NCI-H2107 treated with DMSO at 0.1 percent for 48 hours (cell line): ENCODE results near the gene CTRB1.
"Not testable (repeated sequence)": the region's sequence is repeated elsewhere in the genome, so short reads cannot be mapped to it uniquely, and the experiment has no call there.

Source experiments
- DNase-seq: peaks from one replicate; lab custom pipeline; 2025; ENCODE audit not compliant: unreplicated experiment; lab: John Stamatoyannopoulos, UW

Gene CTRB1

GRCh38 chr16:75203667-75204409 lies 14.9 kb upstream of the CTRB1 start:
- no peak for DNase-seq

- no peak for DNase-seq
These were observed 14.4 kb upstream of the CTRB1 start for GRCh38 chr16:75204410-75204758.

- not testable (repeated sequence) for DNase-seq
These were observed 13.9 kb upstream of the CTRB1 start for GRCh38 chr16:75204905-75205304.

- not testable (repeated sequence) for DNase-seq
These were observed 13.3 kb upstream of the CTRB1 start for GRCh38 chr16:75205438-75205837.

- DNase-seq = not testable (repeated sequence)
These were observed 12.6 kb upstream of the CTRB1 start for GRCh38 chr16:75205961-75206748.

- no peak for DNase-seq
These were observed 11.9 kb upstream of the CTRB1 start, which contains the start of gene CTRB2 for GRCh38 chr16:75206749-75207451. Gene CTRB2 (minus strand): TSS chr16:75207161. CDS start chr16:75207141, 20 bp downstream.

GRCh38 chr16:75207831-75208230 lies 11.0 kb upstream of the CTRB1 start:
- no peak for DNase-seq

- DNase-seq = no peak
These were observed 10.5 kb upstream of the CTRB1 start for GRCh38 chr16:75208242-75208825.

GRCh38 chr16:75208861-75209505 lies 9.8 kb upstream of the CTRB1 start:
- DNase-seq = no peak

GRCh38 chr16:75209514-75209913 lies 9.3 kb upstream of the CTRB1 start:
- not testable (repeated sequence) for DNase-seq

- no peak for DNase-seq
These were observed 8.8 kb upstream of the CTRB1 start for GRCh38 chr16:75209944-75210343.

- DNase-seq = not testable (repeated sequence)
These were observed 7.5 kb upstream of the CTRB1 start for GRCh38 chr16:75211286-75211685.

GRCh38 chr16:75216127-75216526 lies 2.7 kb upstream of the CTRB1 start:
- no peak for DNase-seq

- no peak for DNase-seq
These were observed 2.2 kb upstream of the CTRB1 start for GRCh38 chr16:75216576-75216975.

GRCh38 chr16:75217389-75217851 lies 1.4 kb upstream of the CTRB1 start:
- DNase-seq = no peak

- DNase-seq = no peak
These were observed 300 bp downstream of the CTRB1 start for GRCh38 chr16:75219088-75219487.

- DNase-seq = no peak
These were observed 1.1 kb downstream of the CTRB1 start for GRCh38 chr16:75219838-75220237.

GRCh38 chr16:75222271-75222783 lies 3.5 kb downstream of the CTRB1 start:
- DNase-seq = no peak

- not testable (repeated sequence) for DNase-seq
These were observed 4.3 kb downstream of the CTRB1 start for GRCh38 chr16:75223129-75223528.

GRCh38 chr16:75224306-75225082 lies 5.7 kb downstream of the CTRB1 start:
- no peak for DNase-seq
